GM12874 (cell line): ENCODE data around the gene C1orf52.

Experiments
- TF ChIP-seq, protein P1 (sequence below): IDR thresholded peaks from 2 replicates; pipeline ENCODE4 v1.5.1; 2011; ENCODE audit warnings: low read depth, mild to moderate bottlenecking, control low read depth, low read length, moderate library complexity; ENCODE audit not compliant: insufficient read depth

C1orf52 gene

DNA sequence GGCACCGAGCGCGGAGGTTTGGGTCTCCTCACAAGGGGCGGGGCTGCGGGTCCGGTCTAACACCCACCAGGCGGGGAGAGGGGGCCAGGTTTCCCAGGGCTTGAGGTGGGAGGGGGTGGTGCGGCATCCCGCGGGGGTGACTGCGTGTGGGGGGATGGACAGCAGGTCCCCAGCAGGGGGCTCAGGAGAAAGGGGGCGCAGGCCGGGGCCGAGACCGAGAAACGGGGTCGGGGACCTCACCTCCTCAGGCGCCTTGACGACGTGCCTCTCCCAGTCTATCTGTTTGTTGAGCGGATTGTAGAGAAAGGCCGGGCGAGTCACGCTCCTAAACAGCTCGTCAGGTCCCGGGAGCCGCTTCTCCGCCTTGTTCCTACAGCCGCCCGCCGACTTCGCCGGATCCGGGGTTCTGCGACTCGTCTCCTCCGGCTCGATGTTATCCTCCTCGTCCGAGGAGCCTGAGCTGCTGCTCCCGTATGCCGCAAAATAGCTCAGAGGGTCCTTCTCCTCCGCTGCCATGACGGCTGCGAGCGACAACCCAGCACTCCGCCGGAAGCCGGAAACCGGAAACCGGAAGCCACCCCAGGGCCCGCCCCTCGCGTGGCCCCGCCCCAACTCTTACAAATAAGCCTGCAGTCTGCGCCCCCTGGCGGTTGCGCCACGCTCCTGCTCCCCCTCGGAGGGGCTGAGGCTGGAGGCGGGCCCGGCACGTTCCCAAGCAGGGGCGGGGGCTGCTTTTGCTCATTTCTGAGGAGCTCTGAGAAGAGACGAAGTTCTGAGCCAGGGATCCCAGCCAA lies at the start of gene C1orf52:
Gene C1orf52 (minus strand): TSS at position 545 of the 794 bp plus-strand sequence. CDS start 29 bp downstream, at position 516.
- TF ChIP-seq, protein P1, sequence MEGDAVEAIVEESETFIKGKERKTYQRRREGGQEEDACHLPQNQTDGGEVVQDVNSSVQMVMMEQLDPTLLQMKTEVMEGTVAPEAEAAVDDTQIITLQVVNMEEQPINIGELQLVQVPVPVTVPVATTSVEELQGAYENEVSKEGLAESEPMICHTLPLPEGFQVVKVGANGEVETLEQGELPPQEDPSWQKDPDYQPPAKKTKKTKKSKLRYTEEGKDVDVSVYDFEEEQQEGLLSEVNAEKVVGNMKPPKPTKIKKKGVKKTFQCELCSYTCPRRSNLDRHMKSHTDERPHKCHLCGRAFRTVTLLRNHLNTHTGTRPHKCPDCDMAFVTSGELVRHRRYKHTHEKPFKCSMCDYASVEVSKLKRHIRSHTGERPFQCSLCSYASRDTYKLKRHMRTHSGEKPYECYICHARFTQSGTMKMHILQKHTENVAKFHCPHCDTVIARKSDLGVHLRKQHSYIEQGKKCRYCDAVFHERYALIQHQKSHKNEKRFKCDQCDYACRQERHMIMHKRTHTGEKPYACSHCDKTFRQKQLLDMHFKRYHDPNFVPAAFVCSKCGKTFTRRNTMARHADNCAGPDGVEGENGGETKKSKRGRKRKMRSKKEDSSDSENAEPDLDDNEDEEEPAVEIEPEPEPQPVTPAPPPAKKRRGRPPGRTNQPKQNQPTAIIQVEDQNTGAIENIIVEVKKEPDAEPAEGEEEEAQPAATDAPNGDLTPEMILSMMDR: peak; percentile 92

DNA sequence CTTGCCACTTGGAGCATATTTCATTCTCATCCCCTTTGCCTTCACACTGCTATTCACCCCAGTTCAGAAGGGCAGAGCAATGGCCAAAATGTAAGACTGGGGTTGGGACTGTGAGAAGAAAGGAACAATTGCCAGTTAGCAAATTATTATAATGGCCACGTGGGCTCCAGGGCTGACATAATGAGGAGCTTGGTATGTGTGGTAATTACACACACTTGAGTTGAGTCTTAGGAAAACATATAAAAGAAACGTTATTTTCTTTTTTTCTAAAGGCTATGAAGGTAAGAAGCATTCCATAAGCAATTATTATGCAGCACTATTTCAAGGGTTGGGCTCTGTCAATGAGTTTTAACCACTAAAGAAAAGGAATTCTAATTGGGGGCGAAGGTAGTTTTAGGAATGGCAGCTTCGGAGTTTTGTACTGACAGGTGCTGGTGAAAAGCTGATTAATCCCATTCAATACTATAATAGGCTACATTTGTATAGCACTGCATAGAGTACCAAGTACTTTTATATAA lies 49.4 kb upstream of the C1orf52 start:
- TF ChIP-seq, protein P1: no peak

DNA sequence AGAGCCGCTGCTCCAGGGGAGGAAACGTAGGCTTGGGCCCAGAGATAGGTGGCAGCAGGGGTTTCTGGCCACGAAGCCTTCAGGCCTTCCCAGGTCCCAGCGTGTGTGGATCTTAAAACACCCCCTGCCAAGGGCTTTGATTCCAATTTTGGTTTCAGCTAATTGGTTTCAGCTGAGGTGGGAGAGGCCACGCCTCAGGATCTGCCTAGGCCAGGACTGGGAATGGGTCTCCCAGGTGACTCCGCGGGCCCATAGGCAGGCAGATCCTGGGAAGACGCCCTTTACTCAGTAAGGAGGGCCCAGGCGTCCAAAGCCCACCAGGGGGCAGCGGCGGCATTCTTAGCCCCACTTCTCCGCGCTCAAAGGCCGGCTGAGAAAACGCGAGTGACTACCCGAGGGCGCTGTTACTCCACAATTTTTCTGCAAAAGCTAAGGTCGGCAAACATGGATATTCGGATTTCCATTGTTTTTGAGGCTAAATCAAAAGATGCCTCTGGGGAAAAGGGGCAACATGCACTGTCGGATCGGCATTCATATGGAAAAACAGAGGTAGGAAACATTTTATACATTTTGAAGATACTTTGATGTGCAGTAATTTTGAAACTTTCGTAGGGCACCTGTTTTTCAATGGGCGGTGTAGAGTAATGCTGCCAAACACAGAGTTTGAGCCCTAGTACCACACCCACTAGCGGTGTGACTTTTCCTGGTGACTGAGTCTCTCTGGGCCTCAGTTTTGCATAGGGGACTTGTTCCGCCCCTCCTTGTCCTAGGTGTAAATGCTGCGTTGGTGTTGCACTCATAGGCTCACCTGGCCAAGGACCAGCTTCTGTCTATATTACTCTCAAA lies 48.7 kb upstream of the C1orf52 start:
- TF ChIP-seq, protein P1: peak; percentile 86

DNA sequence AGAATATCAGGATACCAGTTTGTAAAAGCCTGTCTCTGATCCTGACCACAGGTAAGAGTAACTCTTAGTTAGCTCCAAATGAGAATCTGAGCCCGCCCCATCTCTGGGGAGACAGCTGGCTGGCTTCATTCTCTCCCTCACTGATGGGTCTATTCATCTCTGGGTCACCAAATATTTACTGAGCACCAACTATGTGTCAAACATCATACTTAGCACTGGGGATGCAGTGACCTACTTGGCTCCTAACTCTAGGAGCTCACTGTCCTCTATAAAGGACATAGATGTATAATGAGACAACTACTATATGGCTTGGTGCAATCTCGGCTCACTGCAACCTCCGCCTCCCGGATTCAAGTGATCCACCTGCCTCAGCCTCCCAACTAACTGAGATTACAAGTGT lies 46.8 kb upstream of the C1orf52 start:
- TF ChIP-seq, protein P1: no peak

DNA sequence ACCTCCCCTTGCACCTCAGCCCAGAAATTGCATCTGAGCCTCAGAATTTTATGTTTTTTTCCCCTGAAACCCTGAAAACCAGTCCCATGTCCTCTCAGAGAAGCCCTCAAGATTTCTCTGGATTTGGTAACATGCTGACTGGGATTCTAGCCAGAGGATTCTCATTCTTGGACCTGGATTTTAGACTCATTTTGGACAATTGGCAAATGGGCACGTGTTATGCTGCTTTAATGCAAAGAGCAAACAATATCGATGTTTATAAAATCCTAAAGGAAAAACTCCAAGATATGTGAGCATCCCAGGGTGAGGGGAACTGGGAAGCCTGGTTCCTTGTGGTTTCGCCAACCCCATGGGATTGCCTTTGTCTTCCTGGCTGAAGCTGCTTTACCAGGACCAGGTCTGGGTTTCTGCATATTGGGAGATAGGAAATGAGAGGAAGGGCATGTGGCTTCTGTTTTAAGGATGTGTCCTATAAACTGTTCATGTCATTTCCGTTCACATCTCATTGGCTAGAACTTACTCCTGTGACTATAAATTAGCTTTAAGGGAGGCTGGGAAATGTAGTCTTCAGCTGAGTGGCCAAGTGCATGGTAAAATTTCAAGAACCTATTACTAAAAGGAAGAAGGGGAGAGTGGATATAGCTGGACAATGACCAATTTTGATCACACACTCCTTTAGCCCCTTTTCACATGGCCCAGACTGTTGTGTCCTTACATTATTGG lies 44.1 kb upstream of the C1orf52 start:
- TF ChIP-seq, protein P1: no peak

DNA sequence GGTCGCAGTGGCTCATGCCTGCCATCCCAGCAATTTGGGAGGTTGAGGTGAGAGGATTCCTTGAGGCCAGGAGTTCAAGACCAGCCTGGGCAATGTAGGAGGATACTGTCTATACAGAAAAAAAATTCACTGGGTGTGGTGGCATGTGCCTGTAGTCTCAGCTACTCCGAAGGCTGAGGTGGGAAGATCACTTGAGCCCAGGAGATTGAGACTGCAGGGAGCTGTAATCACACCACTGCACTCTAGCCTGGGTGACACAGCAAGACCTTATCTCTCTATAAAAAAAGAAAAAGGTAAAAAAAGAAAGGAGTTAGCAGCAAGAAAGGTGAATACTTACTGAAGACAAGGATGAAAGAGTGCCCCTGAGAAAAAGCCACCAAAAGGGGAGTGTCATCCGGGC lies 40.7 kb upstream of the C1orf52 start:
- TF ChIP-seq, protein P1: no peak
